Measurements from ENCODE around the gene EFNA5. TPM values are rescaled to one million over a fixed set of nuclear protein-coding genes. Genes with fewer than 3 reads are reported as not detected.

Gene EFNA5
- total RNA-seq, 1 experiment from 2014 or later, result 216 TPM

- Mint-ChIP-seq H3K4me3 (ENCODE audit: low read depth, unreplicated experiment) (peak overlapping the region; percentile 46), H3K36me3 (ENCODE audit: insufficient read depth, unreplicated experiment) (peaks cover 50% of the 10 kb centered on the region), H3K9me3 (ENCODE audit: low read depth, unreplicated experiment) (no peaks in the 10 kb centered on the region), H3K27me3 (ENCODE audit: unreplicated experiment) (no peaks in the 10 kb centered on the region), H3K27ac (ENCODE audit: unreplicated experiment) (peak overlapping the region; percentile 72), H3K4me1 (ENCODE audit: low read depth, unreplicated experiment) (peaks cover 94% of the 10 kb centered on the region)
- TF ChIP-seq CTCF (IDR thresholded peaks at IDR 0.05; ENCODE audit: unreplicated experiment), result no peak
- DNase-seq, result no peak
- BruUV-seq (replicated peaks), result no TSS peak
- intact Hi-C loops (cut with micrococcal nuclease; ENCODE audit: unreplicated experiment), result loop anchor here (5.0 to 10.0 kb wide), 4 partner anchors 52 to 469 kb away; no protein-coding TSS in a partner anchor
- CTCF ChIA-PET, result no interaction called here
Measured at GRCh38 chr5:107574287-107574686, 96.5 kb downstream of the EFNA5 start.

DNA sequence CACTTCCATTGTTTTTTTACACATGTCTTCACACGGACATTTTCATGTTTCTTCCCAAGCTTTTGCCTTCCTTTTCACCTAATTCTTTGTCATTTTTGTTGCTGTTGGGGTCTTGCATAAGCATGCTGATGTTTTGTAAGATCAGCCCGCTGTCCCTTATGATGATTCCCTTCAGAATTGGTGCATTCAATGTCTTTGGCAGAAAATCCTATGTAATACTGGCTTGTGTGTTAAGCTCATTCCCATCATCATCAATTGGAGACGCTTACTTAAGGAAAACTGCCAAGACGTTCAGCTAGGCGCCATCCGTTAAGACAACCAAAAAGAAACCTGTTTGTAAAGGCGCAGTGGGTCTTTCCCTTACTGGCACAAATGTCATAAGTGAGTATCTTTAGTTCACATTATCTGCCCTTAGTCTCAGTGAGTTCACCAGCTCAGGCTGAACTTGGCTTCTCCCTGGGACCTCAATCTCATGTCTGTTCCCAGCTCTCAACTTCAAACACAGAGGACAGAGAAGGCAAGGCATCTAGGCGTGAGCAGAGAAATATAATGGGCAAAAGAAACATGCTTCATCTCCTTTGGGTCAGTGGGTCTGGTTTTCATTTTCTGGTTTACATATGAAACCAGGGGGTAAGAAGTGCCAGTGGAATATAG, 97.9 kb downstream of the EFNA5 start:
- CTCF ChIA-PET, result interaction anchor here (0.5 to 3.4 kb wide), 33 partner anchors 9 to 699 kb away, joined by 3 to 31 read pairs (median 5); no protein-coding TSS in a partner anchor
- Mint-ChIP-seq H3K36me3 (ENCODE audit: insufficient read depth, unreplicated experiment) (peaks cover 46% of the 10 kb centered on the region), H3K27me3 (ENCODE audit: unreplicated experiment) (no peaks in the 10 kb centered on the region), H3K4me3 (ENCODE audit: low read depth, unreplicated experiment) (peak overlapping the region; percentile 65), H3K9me3 (ENCODE audit: low read depth, unreplicated experiment) (no peaks in the 10 kb centered on the region), H3K27ac (ENCODE audit: unreplicated experiment) (peak overlapping the region; percentile 88), H3K4me1 (ENCODE audit: low read depth, unreplicated experiment) (peaks cover 90% of the 10 kb centered on the region)
- DNase-seq, result no peak
- BruUV-seq (replicated peaks), result TSS peak; percentile 93
- intact Hi-C loops (cut with micrococcal nuclease; ENCODE audit: unreplicated experiment), result loop anchor here (2.0 to 10.0 kb wide), 8 partner anchors 30 to 468 kb away; no protein-coding TSS in a partner anchor
- TF ChIP-seq CTCF (IDR thresholded peaks at IDR 0.05; ENCODE audit: unreplicated experiment), result no peak

GRCh38 chr5:107571621-107572536, 98.9 kb downstream of the EFNA5 start:
- TF ChIP-seq CTCF (IDR thresholded peaks at IDR 0.05; ENCODE audit: unreplicated experiment), result peak; percentile 97
- no peaks in the 10 kb centered on the region for H3K27me3 Mint-ChIP-seq (ENCODE audit: unreplicated experiment)

DNA sequence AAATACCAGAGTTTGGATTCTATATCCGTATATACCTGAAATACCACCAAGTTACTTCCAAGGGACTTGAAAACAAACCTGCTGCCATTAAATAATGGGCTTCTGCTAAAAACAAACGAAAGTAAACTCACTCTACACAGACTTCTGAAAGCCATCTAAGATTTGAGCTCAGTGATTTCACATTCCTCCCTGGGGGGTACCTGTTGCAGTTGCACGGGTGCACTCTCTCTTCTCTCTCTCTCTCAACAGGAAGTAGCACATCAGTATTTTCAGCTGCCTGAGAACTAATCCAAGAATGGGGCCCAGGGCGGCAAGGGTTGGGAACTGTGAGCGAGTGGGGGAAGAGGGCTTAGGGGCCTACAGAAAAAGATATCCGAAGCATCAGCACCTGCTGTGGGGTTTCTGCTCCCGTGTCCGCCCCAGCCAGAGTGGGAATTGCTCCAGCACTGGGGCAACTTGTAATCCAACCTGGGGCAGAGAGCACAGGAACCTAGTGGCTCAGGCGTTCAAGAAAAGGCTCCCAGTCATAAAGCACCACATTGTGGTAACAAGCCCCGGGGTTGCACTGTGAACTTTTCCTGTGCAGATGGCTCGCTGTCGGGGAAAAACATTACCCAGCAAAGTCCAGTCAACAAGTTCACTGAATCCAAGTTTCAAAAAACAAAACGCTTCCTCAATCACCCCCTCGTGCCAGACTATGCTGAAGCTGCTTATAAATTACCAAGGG, 99.8 kb downstream of the EFNA5 start:
- no peak for TF ChIP-seq CTCF (IDR thresholded peaks at IDR 0.05; ENCODE audit: unreplicated experiment)
- BruUV-seq (replicated peaks), result no TSS peak
- H3K27me3 Mint-ChIP-seq (ENCODE audit: unreplicated experiment), result no peaks in the 10 kb centered on the region
- peaks cover 35% of the 10 kb centered on the region for H3K36me3 Mint-ChIP-seq (ENCODE audit: insufficient read depth, unreplicated experiment)
- H3K9me3 Mint-ChIP-seq (ENCODE audit: low read depth, unreplicated experiment), result no peaks in the 10 kb centered on the region
- peak overlapping the region; percentile 88 for H3K27ac Mint-ChIP-seq (ENCODE audit: unreplicated experiment)
- peak; percentile 65 for DNase-seq
- CTCF ChIA-PET, result interaction anchor here (0.9 to 3.4 kb wide), 12 partner anchors 8 to 183 kb away, joined by 3 to 31 read pairs (median 12); no protein-coding TSS in a partner anchor
- peaks cover 87% of the 10 kb centered on the region for H3K4me1 Mint-ChIP-seq (ENCODE audit: low read depth, unreplicated experiment)
- peak overlapping the region; percentile 65 for H3K4me3 Mint-ChIP-seq (ENCODE audit: low read depth, unreplicated experiment)
- intact Hi-C loops (cut with micrococcal nuclease; ENCODE audit: unreplicated experiment), result loop anchor here (1.0 to 10.0 kb wide), 6 partner anchors 14 to 466 kb away; no protein-coding TSS in a partner anchor

More at GRCh38 chr5:107571621-107572536, 98.9 kb downstream of the EFNA5 start:
- Mint-ChIP-seq H3K27ac (ENCODE audit: unreplicated experiment) (peak overlapping the region; percentile 88), H3K36me3 (ENCODE audit: insufficient read depth, unreplicated experiment) (peaks cover 40% of the 10 kb centered on the region), H3K4me1 (ENCODE audit: low read depth, unreplicated experiment) (peaks cover 88% of the 10 kb centered on the region), H3K9me3 (ENCODE audit: low read depth, unreplicated experiment) (no peaks in the 10 kb centered on the region), H3K4me3 (ENCODE audit: low read depth, unreplicated experiment) (peak overlapping the region; percentile 65)
- intact Hi-C loops (cut with micrococcal nuclease; ENCODE audit: unreplicated experiment), result loop anchor here (1.0 to 10.0 kb wide), 10 partner anchors 15 to 467 kb away; no protein-coding TSS in a partner anchor
- DNase-seq, result peak; percentile 99
- CTCF ChIA-PET, result interaction anchor here (0.5 to 3.4 kb wide), 34 partner anchors 9 to 698 kb away, joined by 3 to 31 read pairs (median 4); no protein-coding TSS in a partner anchor
- BruUV-seq (replicated peaks), result TSS peak; percentile 78

Measured in Calu3 (cell line).